Measurements from ENCODE around the gene HCN3. TPM values are rescaled to one million over a fixed set of nuclear protein-coding genes. Genes with fewer than 3 reads are reported as not detected.

The HCN3 gene
- total and polyA plus RNA-seq, 9 donors: 0.69 to 7.1 (median 2.9) TPM

DNA sequence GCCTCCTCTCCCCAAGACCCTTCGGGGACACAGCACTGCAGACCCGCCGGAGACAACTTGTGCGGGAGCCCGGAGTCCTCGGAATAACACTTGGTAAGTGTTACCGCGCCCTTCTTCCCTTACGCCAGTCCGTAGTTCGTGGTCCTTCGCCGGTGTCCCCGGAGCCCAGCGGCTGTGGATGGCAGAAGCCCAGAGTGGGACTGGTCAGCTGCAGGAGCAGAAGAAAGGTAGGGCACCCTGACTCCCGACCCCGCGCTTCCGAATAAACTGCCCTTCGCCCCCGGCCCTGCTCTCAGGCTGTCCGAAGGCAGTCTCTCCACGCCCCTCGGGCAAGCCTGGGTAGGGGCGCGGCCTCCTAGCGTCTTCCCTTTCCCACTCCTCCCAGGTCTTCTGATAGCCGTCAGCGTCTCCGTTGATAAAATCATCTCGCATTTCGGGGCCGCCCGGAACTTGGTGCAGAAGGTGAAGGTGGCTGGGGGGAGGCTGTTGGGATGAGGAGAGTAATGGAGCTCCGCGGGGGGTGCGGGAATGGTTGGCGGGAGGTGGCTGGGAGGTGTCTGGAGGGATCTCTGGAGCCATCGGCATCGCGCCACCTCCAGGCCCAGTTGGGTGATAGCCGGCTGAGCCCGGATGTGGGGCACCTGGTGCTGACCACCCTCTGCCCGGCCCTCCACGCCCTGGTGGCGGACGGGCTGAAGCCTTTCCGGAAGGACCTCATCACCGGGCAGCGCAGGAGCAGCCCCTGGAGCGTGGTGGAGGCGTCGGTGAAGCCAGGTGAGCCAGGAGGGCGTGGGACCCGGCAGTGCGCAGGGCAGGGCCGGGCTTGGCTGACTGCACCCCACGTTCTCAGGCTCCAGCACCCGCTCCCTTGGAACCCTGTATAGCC lies 47.7 kb downstream of the HCN3 start:
- Histone ChIP-seq H3K9me3 (no peaks in the 10 kb centered on the region), H3K27ac (peak overlapping the region; percentile 58 to 96), H3K4me3 (peak overlapping the region; percentile 74), H3K4me1 (ENCODE audit: insufficient read depth) (peaks cover 7% of the 10 kb centered on the region), H3K36me3 (no peaks in the 10 kb centered on the region), H3K27me3 (no peaks in the 10 kb centered on the region)
- TF ChIP-seq EP300 (IDR thresholded peaks at IDR 0.05): no peak
- TF ChIP-seq POLR2A (IDR thresholded peaks at IDR 0.05): no peak
- TF ChIP-seq, protein P1, sequence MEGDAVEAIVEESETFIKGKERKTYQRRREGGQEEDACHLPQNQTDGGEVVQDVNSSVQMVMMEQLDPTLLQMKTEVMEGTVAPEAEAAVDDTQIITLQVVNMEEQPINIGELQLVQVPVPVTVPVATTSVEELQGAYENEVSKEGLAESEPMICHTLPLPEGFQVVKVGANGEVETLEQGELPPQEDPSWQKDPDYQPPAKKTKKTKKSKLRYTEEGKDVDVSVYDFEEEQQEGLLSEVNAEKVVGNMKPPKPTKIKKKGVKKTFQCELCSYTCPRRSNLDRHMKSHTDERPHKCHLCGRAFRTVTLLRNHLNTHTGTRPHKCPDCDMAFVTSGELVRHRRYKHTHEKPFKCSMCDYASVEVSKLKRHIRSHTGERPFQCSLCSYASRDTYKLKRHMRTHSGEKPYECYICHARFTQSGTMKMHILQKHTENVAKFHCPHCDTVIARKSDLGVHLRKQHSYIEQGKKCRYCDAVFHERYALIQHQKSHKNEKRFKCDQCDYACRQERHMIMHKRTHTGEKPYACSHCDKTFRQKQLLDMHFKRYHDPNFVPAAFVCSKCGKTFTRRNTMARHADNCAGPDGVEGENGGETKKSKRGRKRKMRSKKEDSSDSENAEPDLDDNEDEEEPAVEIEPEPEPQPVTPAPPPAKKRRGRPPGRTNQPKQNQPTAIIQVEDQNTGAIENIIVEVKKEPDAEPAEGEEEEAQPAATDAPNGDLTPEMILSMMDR (IDR thresholded peaks at IDR 0.05): peak in 2 of 3 donors; percentile 16 to 39
- DNase-seq: peak; percentile 57 to 78 (median 68)
- intact Hi-C loops (cut with DNase I): loop anchor here (5.0 to 10.0 kb wide), 6 partner anchors 48 to 150 kb away; partner anchors contain the start of genes HCN3 (in 3 of the 4), ENTREP3 (in 2 of the 4), KRTCAP2 (in 1 of the 4) and MTX1 (in 1 of the 4)
- 4 to 7% (median 6%) methylated on average over 53 to 59 of the region's 59 CpGs for WGBS, 3 donors

DNA sequence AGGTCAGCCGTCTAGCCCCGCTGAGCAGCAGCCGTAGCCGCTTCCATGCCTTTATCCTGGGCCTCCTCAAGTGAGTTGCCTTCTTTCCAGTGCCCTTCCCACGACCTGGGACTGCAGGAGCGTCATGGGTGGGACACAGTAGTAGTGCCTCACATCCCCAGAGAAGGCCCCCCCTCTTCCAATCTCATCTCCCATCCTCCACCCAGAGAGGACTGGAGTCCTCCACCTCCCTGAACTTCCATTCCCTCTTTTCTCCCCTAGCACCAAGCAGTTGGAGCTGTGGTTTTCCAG lies 48.3 kb downstream of the HCN3 start:
- Histone ChIP-seq H3K36me3 (no peaks in the 10 kb centered on the region), H3K9me3 (no peaks in the 10 kb centered on the region), H3K4me3 (peak overlapping the region; percentile 74), H3K4me1 (ENCODE audit: insufficient read depth) (peaks cover 7% of the 10 kb centered on the region), H3K27ac (peak overlapping the region in 1 of 2 donors; percentile 96), H3K27me3 (no peaks in the 10 kb centered on the region)
- TF ChIP-seq EP300 (IDR thresholded peaks at IDR 0.05) (no peak), POLR2A (IDR thresholded peaks at IDR 0.05) (no peak)
- TF ChIP-seq, protein P1 (IDR thresholded peaks at IDR 0.05): no peak
- whole genome bisulfite sequencing, 3 donors: 44 to 53% (median 47%) methylated on average over 6 of the region's 6 CpGs
- intact Hi-C loops (cut with DNase I): loop anchor here in 3 of 4 donors (10.0 kb wide), 3 partner anchors 71 to 151 kb away; partner anchors contain the start of genes ENTREP3 (in 1 of the 3), KRTCAP2 (in 1 of the 3), MTX1 (in 1 of the 3) and THBS3 (in 1 of the 3)
- no peak for DNase-seq

DNA sequence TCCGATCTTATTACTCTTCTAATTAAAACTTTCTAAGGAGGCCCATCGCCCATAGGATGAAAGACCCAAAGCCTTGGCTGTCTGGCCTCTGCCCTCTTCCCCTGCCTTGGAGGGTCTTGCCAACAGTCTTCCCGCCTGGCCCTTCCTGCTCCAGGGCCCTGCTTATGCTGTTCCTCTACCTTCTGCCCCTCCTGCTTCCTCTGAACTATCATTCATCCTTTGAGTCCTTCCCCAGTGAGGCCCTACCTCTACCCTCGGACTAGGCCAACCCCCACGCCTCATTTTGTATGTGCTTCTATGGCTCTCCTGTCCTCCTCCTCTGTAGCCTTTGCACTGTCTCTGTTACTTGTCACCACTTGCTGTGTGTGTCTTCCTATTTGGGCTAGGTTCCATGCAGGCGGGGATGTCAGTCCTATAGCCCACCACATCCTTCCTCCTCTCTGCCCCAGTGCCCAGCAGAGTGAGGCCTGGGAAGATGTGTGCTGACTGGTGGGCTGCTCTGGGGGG lies 48.8 kb downstream of the HCN3 start:
- Histone ChIP-seq H3K27ac (no peak overlapping the region), H3K36me3 (no peaks in the 10 kb centered on the region), H3K4me1 (ENCODE audit: insufficient read depth) (peaks cover 7% of the 10 kb centered on the region)

DNA sequence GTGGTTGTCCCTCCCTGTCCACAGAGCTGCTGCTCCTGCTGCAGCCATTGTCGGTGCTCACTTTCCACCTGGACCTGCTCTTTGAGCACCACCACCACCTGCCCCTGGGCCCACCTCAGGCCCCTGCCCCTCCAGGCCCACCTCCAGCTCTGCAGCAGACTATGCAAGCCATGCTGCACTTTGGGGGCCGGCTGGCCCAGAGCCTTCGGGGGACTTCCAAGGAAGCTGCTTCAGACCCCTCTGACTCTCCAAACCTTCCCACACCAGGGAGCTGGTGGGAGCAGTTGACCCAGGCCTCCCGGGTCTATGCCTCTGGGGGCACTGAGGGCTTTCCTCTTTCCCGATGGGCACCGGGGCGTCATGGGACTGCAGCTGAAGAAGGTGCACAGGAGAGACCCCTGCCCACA lies 49.4 kb downstream of the HCN3 start:
- Histone ChIP-seq H3K9me3 (no peaks in the 10 kb centered on the region), H3K27ac (no peak overlapping the region), H3K4me3 (no peak overlapping the region), H3K27me3 (no peaks in the 10 kb centered on the region), H3K36me3 (no peaks in the 10 kb centered on the region), H3K4me1 (ENCODE audit: insufficient read depth) (peaks cover 4% of the 10 kb centered on the region)
- peak in 1 of 5 donors; percentile 30 for DNase-seq
- intact Hi-C loops (cut with DNase I): loop anchor here in 3 of 4 donors (10.0 kb wide), 3 partner anchors 72 to 152 kb away; partner anchors contain the start of genes ENTREP3 (in 1 of the 3), KRTCAP2 (in 1 of the 3), MTX1 (in 1 of the 3) and THBS3 (in 1 of the 3)
- 81 to 85% (median 81%) methylated on average over 7 of the region's 7 CpGs for WGBS, 3 donors
- TF ChIP-seq POLR2A (IDR thresholded peaks at IDR 0.05): no peak
- TF ChIP-seq, protein P1 (IDR thresholded peaks at IDR 0.05): no peak
- TF ChIP-seq EP300 (IDR thresholded peaks at IDR 0.05): no peak

More for the DNA sequence above, 48.8 kb downstream of the HCN3 start:
- Histone ChIP-seq H3K4me3 (no peak overlapping the region), H3K27me3 (no peaks in the 10 kb centered on the region), H3K9me3 (no peaks in the 10 kb centered on the region)
- 85 to 91% (median 89%) methylated on average over 6 of the region's 6 CpGs for WGBS, 3 donors
- intact Hi-C loops (cut with DNase I): loop anchor here in 3 of 4 donors (10.0 kb wide), 3 partner anchors 71 to 151 kb away; partner anchors contain the start of genes ENTREP3 (in 1 of the 3), KRTCAP2 (in 1 of the 3), MTX1 (in 1 of the 3) and THBS3 (in 1 of the 3)
- DNase-seq: no peak
- TF ChIP-seq EP300 (IDR thresholded peaks at IDR 0.05) (no peak), POLR2A (IDR thresholded peaks at IDR 0.05) (no peak)
- TF ChIP-seq, protein P1 (IDR thresholded peaks at IDR 0.05): no peak
